Ectodermal cell (in vitro differentiated cells): ENCODE measurements around the gene N4BP2L2.

Experiments
- H3K27ac ChIP-seq: 2 replicates; pipeline ENCODE4 v1.7.0; 2013; ENCODE audit warnings: mild to moderate bottlenecking, low read depth, low read length; ENCODE audit not compliant: insufficient read depth, poor library complexity, severe bottlenecking
- H3K27me3 ChIP-seq: 2 replicates; pipeline ENCODE4 v1.7.0; 2013; ENCODE audit warnings: mild to moderate bottlenecking, low read length; ENCODE audit not compliant: insufficient read depth, control insufficient read depth, poor library complexity, severe bottlenecking
- H3K36me3 ChIP-seq: one replicate; pipeline ENCODE4 v1.7.0; 2013; ENCODE audit warnings: low read length; ENCODE audit not compliant: control insufficient read depth, insufficient read depth
- H3K4me1 ChIP-seq: one replicate; pipeline ENCODE4 v1.7.0; 2013; ENCODE audit warnings: low read length; ENCODE audit not compliant: control insufficient read depth, insufficient read depth
- H3K4me3 ChIP-seq: 2 replicates; pipeline ENCODE4 v1.7.0; 2013; ENCODE audit warnings: low read depth, low read length, control low read depth; ENCODE audit not compliant: insufficient read depth
- H3K9me3 ChIP-seq: 2 replicates; pipeline ENCODE4 v1.7.0; 2013; ENCODE audit warnings: mild to moderate bottlenecking, low read length, moderate library complexity; ENCODE audit not compliant: control insufficient read depth
- WGBS, 2 experiments: methylation state at CpG; one replicate each; pipeline ENCODE4 v1.1.7; 2013; ENCODE audit warnings: missing lambda C conversion rate in 2 of 2; 5-methylcytosine and 5-hydroxymethylcytosine counted together

The N4BP2L2 gene

GRCh38 chr13:32409561-32410421, 128.8 kb downstream of the N4BP2L2 start:
- 7% methylated on average over 27 of the region's 27 CpGs for WGBS, 2 experiments
- peak overlapping the region; percentile 36 for H3K4me3 ChIP-seq

GRCh38 chr13:32409001-32409313, 129.6 kb downstream of the N4BP2L2 start:
- peaks cover 15% of the 10 kb centered on the region for H3K27me3 ChIP-seq
- H3K4me1 ChIP-seq = peaks cover 6% of the 10 kb centered on the region
- no peaks in the 10 kb centered on the region for H3K9me3 ChIP-seq
- H3K27ac ChIP-seq = no peak overlapping the region
- no peak overlapping the region for H3K4me3 ChIP-seq
- 96 to 98% methylated on average over 6 of the region's 6 CpGs for WGBS, 2 experiments
- no peaks in the 10 kb centered on the region for H3K36me3 ChIP-seq

More at GRCh38 chr13:32409561-32410421, 128.8 kb downstream of the N4BP2L2 start:
- Histone ChIP-seq H3K4me1 (peaks cover 6% of the 10 kb centered on the region), H3K36me3 (no peaks in the 10 kb centered on the region), H3K27me3 (peaks cover 15% of the 10 kb centered on the region), H3K27ac (no peak overlapping the region), H3K9me3 (no peaks in the 10 kb centered on the region)

GRCh38 chr13:32408296-32409000, 130.1 kb downstream of the N4BP2L2 start:
- Histone ChIP-seq H3K4me3 (no peak overlapping the region), H3K27ac (no peak overlapping the region), H3K36me3 (no peaks in the 10 kb centered on the region), H3K27me3 (peaks cover 15% of the 10 kb centered on the region), H3K9me3 (no peaks in the 10 kb centered on the region), H3K4me1 (peaks cover 6% of the 10 kb centered on the region)
- WGBS, 2 experiments = 88 to 90% methylated on average over 8 to 9 of the region's 9 CpGs

GRCh38 chr13:32407854-32408253, 130.7 kb downstream of the N4BP2L2 start:
- Histone ChIP-seq H3K4me3 (no peak overlapping the region), H3K36me3 (no peaks in the 10 kb centered on the region), H3K4me1 (peaks cover 6% of the 10 kb centered on the region), H3K27ac (no peak overlapping the region), H3K9me3 (no peaks in the 10 kb centered on the region), H3K27me3 (peaks cover 15% of the 10 kb centered on the region)
- 92 to 93% methylated on average over 6 of the region's 6 CpGs for WGBS, 2 experiments

- H3K27me3 ChIP-seq = no peaks in the 10 kb centered on the region
- no peaks in the 10 kb centered on the region for H3K9me3 ChIP-seq
- 92 to 100% methylated on average over 3 to 4 of the region's 4 CpGs for WGBS, 2 experiments
- peaks cover 3% of the 10 kb centered on the region for H3K36me3 ChIP-seq
- no peak overlapping the region for H3K27ac ChIP-seq
- H3K4me3 ChIP-seq = no peak overlapping the region
- H3K4me1 ChIP-seq = no peaks in the 10 kb centered on the region
These were observed 135.5 kb downstream of the N4BP2L2 start for GRCh38 chr13:32403108-32403507.

GRCh38 chr13:32391101-32391619, 147.4 kb downstream of the N4BP2L2 start:
- Histone ChIP-seq H3K9me3 (no peaks in the 10 kb centered on the region), H3K27me3 (no peaks in the 10 kb centered on the region), H3K4me1 (no peaks in the 10 kb centered on the region), H3K36me3 (no peaks in the 10 kb centered on the region), H3K27ac (no peak overlapping the region), H3K4me3 (no peak overlapping the region)
- 53 to 54% methylated on average over 4 of the region's 4 CpGs for WGBS, 2 experiments

- H3K9me3 ChIP-seq = no peaks in the 10 kb centered on the region
- 86 to 92% methylated on average over 1 of the region's 1 CpG for WGBS, 2 experiments
- H3K27ac ChIP-seq = no peak overlapping the region
- H3K27me3 ChIP-seq = no peaks in the 10 kb centered on the region
- no peak overlapping the region for H3K4me3 ChIP-seq
- no peaks in the 10 kb centered on the region for H3K4me1 ChIP-seq
- peaks cover 3% of the 10 kb centered on the region for H3K36me3 ChIP-seq
These were observed 148.1 kb downstream of the N4BP2L2 start for GRCh38 chr13:32390484-32390883.

- WGBS, 2 experiments = 78 to 87% methylated on average over 4 of the region's 4 CpGs
- Histone ChIP-seq H3K4me1 (no peaks in the 10 kb centered on the region), H3K4me3 (no peak overlapping the region), H3K9me3 (no peaks in the 10 kb centered on the region), H3K36me3 (peaks cover 7% of the 10 kb centered on the region), H3K27ac (no peak overlapping the region), H3K27me3 (no peaks in the 10 kb centered on the region)
These were observed 148.5 kb downstream of the N4BP2L2 start for GRCh38 chr13:32390048-32390447.

GRCh38 chr13:32385410-32385809, 153.2 kb downstream of the N4BP2L2 start:
- Histone ChIP-seq H3K27me3 (no peaks in the 10 kb centered on the region), H3K36me3 (peaks cover 26% of the 10 kb centered on the region), H3K9me3 (no peaks in the 10 kb centered on the region), H3K4me1 (no peaks in the 10 kb centered on the region), H3K27ac (no peak overlapping the region), H3K4me3 (no peak overlapping the region)

- Histone ChIP-seq H3K4me1 (no peaks in the 10 kb centered on the region), H3K27ac (no peak overlapping the region), H3K9me3 (no peaks in the 10 kb centered on the region), H3K36me3 (peaks cover 26% of the 10 kb centered on the region), H3K27me3 (no peaks in the 10 kb centered on the region), H3K4me3 (no peak overlapping the region)
- WGBS, 2 experiments = 97 to 98% methylated on average over 2 of the region's 2 CpGs
These were observed 153.9 kb downstream of the N4BP2L2 start for GRCh38 chr13:32384702-32385101.
